ENCODE data around the gene SF3B6.
A peak's percentile ranks its signal among the peaks of the same experiment; 100 is the strongest.
"Not testable (repeated sequence)": the region's sequence is repeated elsewhere in the genome, so short reads cannot be mapped to it uniquely, and the experiment has no call there.

SF3B6 gene

DNA sequence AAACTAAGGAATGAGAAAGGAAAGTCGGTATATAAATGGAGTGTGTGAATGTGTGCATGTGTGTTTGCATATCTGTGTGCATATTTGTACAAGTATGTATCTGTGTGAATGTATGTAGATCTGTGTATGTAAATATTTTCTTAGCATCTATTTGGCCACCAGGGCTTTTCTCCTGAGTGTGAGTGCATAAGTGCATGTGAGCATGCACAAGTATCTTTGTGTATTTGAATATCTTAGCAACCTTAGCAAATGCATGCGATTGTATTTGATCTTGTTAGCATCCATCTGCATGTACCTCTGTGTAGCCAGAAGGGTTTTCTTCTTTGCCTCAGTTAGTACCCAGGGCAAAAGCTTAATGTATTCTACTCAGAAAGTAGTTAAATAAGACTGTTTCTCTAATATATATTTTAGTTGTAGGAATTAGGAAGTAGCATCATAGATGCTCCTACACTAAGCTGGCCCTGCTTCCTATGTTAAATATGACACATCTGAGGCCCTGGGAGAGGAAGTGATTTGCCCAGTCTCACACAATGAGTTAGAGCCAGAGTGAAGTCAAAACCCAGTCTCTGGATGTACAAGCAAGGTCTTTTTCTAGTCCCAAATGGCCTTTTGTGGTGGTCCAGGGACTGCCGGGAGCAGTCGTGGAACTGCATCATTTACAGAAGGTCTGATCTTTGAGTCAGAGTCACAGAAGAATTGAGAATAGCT, 17.4 kb downstream of the SF3B6 start:
- no peak overlapping the region for H3K4me3 ChIP-seq (ENCODE audit: low read length)
- no peak for DNase-seq (ENCODE audit: low read depth, low spot score)

DNA sequence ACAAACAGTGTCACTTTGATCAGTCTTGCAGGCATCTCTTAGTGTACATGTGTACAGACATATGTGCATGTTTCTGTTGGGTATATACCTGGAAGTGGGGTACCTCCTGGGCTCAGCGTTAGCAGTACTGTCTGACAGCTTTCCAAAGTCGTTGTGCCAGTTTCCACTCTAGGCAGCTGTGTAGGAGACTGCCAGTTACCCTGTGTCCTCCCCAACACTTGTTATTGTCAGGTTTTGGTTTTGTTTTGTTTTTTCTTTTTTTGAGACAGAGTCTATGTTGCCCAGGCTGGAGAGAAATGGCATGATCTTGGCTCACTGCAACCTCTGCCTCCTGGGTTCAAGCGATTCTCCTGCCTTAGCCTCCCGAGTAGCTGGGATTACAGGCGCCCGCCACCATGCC, 20.4 kb downstream of the SF3B6 start:
- DNase-seq (ENCODE audit: low read depth, low spot score) = no peak

DNA sequence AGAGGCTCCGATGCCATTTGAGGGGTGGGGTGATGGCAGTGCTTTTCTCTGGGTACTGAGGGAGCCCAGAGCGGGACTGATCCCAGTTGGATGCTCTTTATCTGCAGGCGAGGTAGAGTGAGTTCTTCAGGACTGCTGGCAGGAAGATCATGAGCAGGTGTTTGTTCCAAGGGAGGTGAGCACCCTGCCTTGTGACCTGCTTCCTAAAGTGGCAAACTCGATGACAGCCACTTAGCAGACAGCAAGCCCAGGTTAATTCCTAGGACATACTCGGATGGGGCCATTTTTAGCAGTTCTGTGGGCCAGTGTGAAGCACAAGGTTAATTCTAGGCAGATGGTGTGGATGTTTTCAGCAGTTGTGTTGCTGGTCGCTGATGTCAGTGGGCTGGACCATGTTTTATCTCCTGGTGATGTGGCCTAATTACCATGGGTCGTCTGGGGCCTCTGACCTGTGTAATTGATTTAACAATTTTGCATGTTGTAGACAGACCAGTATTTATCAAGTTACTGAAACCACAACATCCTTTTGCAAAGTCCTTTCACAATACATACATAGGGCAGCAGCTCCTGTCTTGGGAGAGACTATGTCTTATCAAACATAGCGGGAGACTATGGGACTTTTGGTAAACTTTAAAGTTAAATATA, 21.6 kb downstream of the SF3B6 start:
- DNase-seq (ENCODE audit: low read depth, low spot score) = no peak
- no peak overlapping the region for H3K4me3 ChIP-seq (ENCODE audit: low read length)

More for the DNA sequence above, 20.4 kb downstream of the SF3B6 start:
- H3K4me3 ChIP-seq (ENCODE audit: low read length) = no peak overlapping the region

DNA sequence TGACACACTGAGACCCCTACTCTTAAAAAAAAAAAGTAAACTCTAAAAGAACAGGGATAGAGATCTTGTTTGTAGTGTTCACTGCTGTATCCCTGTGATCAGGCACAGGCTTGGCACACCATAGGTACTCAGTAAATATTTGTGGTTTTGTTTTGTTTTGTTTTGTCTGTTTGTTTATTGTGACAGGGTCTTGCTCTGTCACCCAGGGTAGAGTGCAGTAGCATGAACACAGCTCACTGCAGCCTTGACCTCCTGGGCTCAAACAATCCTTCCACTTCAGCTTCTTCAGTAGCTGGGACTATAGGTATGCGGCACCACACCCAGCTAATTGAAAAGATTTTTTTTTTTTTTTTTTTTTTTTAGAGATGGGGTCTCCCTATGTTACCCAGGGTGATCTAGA, 23.2 kb downstream of the SF3B6 start:
- DNase-seq (ENCODE audit: low read depth, low spot score) = no peak

DNA sequence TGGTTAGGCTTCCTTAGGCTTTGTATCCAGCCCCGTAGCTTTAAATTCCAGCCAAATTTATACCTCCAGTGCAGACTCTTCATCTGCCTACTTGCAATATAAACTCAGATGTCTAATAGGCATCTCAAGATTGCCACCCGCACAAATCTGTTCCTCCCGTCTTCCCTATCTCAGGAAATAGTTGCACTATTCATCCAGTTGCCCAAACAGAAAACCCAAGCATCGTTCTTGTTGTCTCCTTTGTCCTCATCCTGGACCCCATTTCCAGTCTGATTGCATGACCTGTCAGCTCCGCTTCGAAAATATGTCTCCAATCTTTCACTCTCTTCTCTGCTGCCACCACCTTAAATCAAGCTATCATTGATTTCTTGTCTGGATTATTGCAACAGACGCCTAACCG, 24.3 kb downstream of the SF3B6 start:
- no peak for DNase-seq (ENCODE audit: low read depth, low spot score)
- no peak overlapping the region for H3K4me3 ChIP-seq (ENCODE audit: low read length)

More for the DNA sequence above, 23.2 kb downstream of the SF3B6 start:
- no peak overlapping the region for H3K4me3 ChIP-seq (ENCODE audit: low read length)

DNA sequence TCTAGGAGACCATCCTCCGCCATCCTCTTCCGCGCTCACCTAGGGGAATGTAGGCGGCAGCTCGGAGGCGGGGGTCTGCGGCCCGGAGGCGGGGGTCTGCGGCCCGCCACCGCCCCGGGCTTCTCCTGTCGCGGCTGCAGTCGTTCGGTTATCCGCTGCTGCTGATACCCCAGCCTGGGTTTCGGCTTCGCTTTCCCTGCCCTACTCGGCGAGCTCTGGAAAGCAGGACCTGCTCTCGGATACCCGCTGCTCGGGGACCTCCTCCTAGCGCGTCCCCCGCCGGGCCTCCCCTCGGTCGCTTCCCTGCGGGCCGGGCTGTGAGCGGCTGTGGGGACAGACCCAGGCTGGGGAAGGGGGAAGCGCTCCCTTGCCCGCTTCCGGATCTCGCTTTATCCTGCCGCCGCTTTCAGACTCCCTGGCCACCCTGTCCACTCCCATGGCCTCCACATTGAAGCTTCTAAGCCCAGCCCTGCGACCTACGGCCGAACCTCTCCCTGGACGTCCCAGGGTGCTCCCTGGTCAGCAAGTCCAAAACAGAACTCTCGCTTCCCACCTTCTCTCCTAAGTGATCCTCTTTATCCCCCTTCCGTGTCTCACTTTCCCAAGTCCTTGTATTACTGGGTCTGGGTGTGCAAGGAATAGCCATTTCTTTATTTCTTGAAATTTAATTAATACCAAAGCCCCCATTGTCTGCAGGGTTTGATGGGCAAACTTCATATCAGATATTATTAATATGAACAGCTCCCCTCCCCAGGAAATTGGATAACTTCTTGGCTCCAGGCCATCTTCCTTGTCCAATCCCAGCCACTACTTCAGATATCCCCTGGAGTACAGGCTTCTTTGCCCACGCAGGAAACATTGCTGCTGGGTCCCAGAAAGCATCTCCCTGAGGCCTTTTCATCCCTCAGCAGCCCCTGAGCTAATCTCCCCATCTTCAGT, 25.8 kb downstream of the SF3B6 start:
- no peak for DNase-seq (ENCODE audit: low read depth, low spot score)
- peak overlapping the region; percentile 54 for H3K4me3 ChIP-seq (ENCODE audit: low read length)

DNA sequence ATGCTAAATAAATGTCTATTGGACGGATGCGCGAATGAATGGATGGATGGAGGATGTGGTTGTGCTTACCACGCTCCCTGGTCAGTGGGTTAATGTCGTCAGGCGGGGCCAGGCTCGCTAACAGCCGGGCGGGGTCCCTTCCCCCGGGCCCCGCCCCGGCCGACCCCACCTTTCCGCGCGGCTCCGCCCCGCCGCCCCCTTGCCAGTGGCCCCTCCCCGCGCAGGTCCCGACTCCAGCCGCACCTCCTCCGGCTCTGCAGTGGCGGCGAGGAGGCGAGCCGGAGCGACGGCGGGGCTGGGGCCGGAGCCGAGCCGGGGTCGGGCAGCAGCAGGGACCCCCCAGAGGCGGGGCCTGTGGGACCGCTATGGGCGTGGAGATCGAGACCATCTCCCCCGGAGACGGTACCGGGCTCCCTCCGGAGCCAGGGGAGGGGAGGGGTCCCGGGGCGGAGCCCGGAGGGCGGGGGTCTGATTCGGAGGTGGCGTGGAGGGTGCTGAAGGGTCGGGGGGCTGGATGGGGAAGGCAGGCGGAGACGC, 26.6 kb downstream of the SF3B6 start, which contains the start of gene FKBP1B:
TSS of gene FKBP1B (plus strand) at position 257 of the 537 bp plus-strand sequence. CDS start at position 366, 109 bp downstream.
- peak within 1 kb of the TSS; percentile 54 for H3K4me3 ChIP-seq (ENCODE audit: low read length)
- DNase-seq (ENCODE audit: low read depth, low spot score) = no peak

DNA sequence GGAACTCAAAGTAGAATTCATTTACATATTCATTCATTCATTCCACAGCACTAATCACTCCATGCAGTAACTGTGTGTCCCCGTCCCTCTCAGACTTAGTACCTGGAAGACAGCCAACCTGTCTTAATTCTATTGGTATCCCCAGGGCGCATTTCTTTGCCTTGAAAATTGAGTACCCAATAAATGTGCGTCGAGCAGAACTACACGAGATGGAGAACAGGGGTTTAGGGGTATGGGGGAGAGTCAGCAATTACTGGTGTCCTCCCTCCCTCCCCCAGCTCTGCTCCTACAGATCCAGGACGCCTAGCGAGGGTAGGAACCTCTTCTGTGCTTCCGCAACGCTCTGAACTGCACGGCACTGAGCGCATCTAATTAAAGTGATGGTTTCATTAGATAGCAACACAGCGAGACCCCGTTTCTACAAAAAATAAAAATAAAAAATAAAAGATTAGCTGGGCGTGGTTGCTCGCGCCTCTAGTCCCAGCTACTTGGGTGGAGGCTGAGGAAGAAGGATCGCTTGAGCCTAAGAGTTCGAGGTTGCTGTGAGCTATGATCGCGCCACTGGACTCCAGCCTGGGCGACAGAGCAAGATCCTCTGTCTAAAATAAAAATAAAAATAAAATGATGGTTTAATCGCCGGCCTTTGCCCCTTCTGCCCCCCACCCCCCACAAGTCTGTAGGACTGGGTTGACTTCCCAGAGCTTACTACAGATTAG, 27.2 kb downstream of the SF3B6 start:
- peak overlapping the region; percentile 54 for H3K4me3 ChIP-seq (ENCODE audit: low read length)

DNA sequence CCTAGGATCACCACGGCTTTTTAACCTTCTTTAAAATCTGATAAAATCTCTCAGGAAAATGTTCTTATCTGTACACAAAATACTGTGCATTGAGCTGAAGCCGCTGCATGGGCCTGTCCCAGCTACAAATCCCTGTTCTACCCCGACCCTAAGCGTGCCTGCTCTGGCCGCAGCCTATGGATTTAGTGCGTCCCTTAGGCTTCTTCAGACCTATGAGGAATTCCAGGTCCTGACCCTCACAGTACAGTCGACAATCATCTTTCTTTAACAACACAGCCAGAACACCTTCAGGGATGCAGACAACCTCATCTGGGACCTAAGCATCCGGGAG, 28.5 kb downstream of the SF3B6 start:
- peak overlapping the region; percentile 75 for H3K4me3 ChIP-seq (ENCODE audit: low read length)
- DNase-seq (ENCODE audit: low read depth, low spot score) = no peak

More for the DNA sequence above, 27.2 kb downstream of the SF3B6 start:
- no peak for DNase-seq (ENCODE audit: low read depth, low spot score)

DNA sequence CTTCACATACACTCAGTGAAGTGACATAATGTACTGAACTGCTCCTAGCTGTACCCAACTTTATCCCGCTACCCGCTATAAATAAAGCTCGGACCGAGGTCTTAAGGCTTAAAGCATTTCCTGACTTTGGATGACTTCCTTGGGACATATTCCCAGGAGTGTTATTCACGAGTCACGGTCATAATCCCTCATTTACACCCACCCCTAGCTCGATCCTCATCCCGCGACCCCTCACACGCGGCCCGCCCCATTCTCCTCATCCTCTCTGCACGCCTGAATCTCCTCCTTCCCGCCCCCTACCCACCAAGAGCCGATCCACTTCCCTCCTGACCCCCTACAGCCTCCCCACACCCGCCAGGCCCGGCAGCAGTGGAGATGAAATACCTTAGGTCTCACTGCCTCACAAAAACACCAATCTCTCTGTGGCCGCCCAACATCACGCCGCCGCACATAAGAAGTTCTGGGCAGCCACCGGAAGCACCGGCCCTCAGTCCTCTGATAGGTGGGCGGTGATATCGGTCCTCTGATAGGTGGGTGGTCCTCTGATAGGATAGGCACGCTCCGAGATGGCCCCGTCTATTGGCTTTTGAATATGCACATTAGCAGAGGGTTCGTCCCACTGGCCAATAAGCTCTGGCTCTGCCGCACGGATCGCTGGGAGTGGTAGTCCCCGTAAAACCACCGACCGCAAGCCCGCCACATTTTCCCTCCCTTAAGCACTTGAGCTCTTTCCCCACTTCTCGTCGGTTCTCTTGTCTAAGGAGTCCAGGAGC, 29.0 kb downstream of the SF3B6 start, which contains the start of gene WDCP:
TSS of gene WDCP (minus strand) at position 462 of the 773 bp plus-strand sequence. CDS start 7,897 bp downstream, outside the sequence.
- peak within 1 kb of the TSS; percentile 75 for H3K4me3 ChIP-seq (ENCODE audit: low read length)
- peak; percentile 99 for DNase-seq (ENCODE audit: low read depth, low spot score)

DNA sequence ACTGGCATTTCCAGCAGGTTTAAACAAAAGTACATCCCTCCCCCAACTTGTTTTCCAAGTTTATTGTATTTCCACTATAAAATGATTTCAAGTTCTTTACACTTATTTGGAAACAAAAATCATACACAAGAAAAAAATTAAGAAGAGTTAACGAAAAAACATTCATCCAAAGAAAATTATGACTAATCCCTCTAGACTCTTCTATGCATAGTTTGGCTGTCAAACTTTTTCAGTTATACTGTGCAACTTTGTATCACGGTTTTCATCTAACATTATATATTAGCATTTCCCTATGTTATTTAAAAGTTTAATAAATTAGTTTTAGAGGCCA, 29.6 kb downstream of the SF3B6 start:
- peak overlapping the region; percentile 75 for H3K4me3 ChIP-seq (ENCODE audit: low read length)
- DNase-seq (ENCODE audit: low read depth, low spot score) = no peak

DNA sequence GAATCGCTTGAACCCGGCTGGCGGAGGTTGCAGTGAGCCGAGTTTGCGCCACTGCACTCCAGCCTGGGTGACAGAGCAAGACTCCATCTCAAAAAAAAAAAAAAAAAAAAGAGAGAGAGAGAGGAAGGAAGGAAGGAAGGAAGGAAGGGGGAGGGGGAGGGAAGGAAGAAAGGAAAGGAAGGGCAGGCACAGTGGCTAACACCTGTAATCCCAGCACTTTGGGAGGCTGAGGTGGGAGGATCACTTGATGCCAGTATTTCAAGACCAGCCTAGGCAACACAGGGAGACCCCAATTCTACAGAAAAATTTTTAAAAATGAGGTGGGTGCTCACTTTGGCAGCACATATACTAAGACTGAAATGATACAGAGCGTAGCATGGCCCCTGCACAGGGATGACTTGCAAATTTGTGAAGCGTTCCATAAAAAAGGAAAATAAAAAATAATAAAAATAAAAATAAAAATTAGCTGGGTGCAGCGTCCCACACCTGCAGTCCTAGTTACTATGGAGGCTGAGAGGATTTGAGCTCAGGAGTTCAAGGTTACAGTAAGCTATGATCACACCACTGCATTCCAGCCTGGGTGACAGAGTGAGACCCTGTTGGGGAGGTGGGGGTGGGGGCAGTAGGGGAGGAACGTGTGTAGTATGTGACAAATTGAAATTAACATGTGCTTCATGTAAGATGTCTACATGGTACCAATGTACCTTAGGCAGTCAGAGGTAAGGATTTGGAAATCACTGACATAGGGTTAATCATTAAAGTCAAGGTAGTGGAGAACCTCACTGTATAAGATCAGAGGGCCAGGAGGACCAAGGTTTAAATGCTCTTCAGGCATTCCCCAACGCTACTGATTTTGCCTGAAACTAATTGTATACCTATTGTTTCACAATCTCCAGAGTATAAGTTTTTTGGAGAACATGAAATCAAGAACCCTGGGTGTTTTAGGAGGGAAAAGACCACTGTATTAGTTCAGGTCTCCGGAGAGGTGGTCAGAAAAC, 30.3 kb downstream of the SF3B6 start:
- H3K4me3 ChIP-seq (ENCODE audit: low read length) = peak overlapping the region; percentile 75
- no peak for DNase-seq (ENCODE audit: low read depth, low spot score)

DNA sequence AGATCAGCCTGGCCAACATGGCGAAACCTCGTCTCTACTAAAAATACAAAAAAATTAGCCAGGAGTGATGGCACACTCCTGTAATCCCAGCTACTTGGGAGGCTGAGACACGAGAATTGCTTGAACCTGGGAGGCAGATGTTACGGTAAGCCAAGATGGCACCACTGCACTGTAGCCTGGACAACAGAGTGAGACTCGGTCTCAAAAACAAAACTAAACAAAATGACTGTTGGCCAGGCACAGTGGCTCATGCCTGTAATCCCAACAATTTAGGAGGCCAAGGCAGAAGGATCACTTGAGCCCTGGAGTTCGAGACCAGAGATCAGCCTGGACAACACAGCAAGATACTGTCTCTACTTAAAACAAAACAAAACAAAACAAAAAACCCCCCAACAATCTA, 33.0 kb downstream of the SF3B6 start:
- not testable (repeated sequence) for DNase-seq (ENCODE audit: low read depth, low spot score); H3K4me3 ChIP-seq (ENCODE audit: low read length)

DNA sequence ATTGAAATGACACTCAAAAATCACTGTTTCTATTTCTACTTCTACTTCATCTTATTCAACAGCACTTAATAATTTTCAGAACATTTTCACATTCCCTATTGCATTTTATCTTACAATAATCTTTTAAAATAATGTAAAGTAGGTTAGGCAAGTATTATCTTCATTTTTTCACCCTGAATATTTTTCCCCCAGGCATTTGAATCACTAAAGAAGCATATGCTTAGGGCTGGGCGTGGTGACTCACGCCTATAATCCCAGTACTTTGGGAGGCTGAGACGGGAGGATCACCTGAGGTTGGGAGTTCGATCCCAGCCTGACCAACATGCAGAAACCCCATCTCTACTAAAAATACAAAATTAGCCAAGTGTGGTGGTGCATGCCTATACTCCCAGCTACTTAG, 35.6 kb downstream of the SF3B6 start:
- no peak overlapping the region for H3K4me3 ChIP-seq (ENCODE audit: low read length)
- no peak for DNase-seq (ENCODE audit: low read depth, low spot score)

DNA sequence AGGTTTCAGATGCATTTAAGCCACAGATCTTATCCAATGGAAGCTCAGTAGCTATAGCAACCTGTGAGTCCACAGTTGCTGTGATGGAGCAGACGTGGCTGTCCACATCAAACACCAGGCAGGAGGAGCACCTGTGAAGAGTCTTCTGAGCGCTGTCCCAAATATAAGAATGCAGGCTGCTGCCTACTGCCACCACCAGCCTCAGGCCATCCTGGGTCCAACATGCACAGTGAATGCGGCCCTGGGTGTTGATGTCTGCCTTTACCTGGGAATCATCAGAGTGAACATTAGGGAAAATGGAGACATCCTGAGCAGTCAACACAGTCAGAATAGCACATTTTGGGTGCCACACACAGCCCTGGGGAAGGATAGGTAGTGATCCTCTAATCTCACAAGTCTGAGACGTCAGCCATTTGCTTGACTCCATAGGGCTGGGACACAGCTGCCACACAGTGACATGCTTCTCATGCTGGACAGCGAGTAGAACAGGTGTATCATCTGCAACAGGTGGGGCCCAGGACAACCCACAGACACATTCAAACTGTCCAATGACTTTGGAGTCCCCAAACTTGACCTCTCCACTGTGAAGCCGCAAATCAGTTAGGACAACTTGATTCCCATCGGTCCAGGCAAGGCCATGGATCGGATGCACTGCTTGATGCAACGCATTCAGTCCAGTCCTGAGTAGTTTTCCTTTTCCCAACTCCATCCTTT, 37.2 kb downstream of the SF3B6 start:
- no peak for DNase-seq (ENCODE audit: low read depth, low spot score)
- H3K4me3 ChIP-seq (ENCODE audit: low read length) = no peak overlapping the region

DNA sequence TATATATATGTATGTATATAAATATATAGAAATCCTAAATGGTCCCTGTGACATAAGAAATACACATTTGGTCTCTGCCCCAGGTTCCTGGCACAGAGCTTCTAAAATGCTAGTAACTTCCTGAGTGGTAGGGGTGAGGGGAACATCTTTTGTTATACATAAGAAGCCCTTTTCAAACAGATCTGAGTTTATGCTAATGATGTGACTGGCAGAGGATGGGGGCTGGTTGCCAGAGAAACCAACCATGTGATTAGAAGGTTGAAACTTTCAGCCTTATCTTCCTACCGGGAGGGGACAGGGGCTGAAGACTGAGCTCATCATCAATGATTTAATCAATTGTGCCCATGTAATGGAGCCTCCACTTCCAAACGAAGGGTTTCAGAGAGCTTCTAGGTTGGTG, 49.9 kb downstream of the SF3B6 start:
- peak; percentile 19 for DNase-seq (ENCODE audit: low read depth, low spot score)

More for the DNA sequence above, 49.9 kb downstream of the SF3B6 start:
- no peak overlapping the region for H3K4me3 ChIP-seq (ENCODE audit: low read length)
